Stimulated activated CD4-positive, alpha-beta T cell treated with anti-CD3 and anti-CD28 coated beads, Interleukin-12 subunit alpha, Interleukin-12 subunit beta, amount 100 ng/mL, for 24 hours (primary cell): Measurements from ENCODE around the gene IL17C.
A peak's percentile ranks its signal among the peaks of the same experiment; 100 is the strongest.

ENCODE experiments used
- DNase-seq, 2 experiments: peaks; one replicate each; pipeline ENCODE4 v3.0.0-alpha.2; 2020; ENCODE audit warnings: low read depth in 2 of 2

IL17C gene

GRCh38 chr16:88685156-88686061, 47.0 kb downstream of the IL17C start:
- DNase-seq = peak in 1 of 2 experiments; percentile 54

- DNase-seq = no peak
Observed at GRCh38 chr16:88686062-88686438, 47.7 kb downstream of the IL17C start.

GRCh38 chr16:88686439-88687253, 48.3 kb downstream of the IL17C start, which contains the start of gene SNAI3:
TSS of gene SNAI3 (minus strand) at chr16:88686507. CDS start at chr16:88686406, 101 bp downstream.
- DNase-seq = peak; percentile 67 to 87

GRCh38 chr16:88687254-88687576, 48.8 kb downstream of the IL17C start:
- DNase-seq = no peak

GRCh38 chr16:88687676-88688012, 49.3 kb downstream of the IL17C start:
- DNase-seq = no peak

GRCh38 chr16:88688013-88688778, 49.8 kb downstream of the IL17C start:
- DNase-seq = no peak
